Ovary (tissue), 3 donors: ENCODE data around the gene DNASE1L3.

Experiments
- CTCF ChIP-seq, 3 donors: fragments of 450-650 bp in 2 of 3; fragments of 200-600 bp in 1 of 3; IDR thresholded peaks; one replicate each; pipeline versions ENCODE4 v1.5.1 to v1.8.0; 2016 to 2022; ENCODE audit warnings: antibody characterized with exemption in 3 of 3, mild to moderate bottlenecking in 1 of 3
- EP300 ChIP-seq: sonication (generic); formaldehyde crosslinking; IDR thresholded peaks from one replicate; pipeline ENCODE4 v1.6.1; 2017; ENCODE audit warnings: antibody characterized with exemption
- POLR2A ChIP-seq: fragments of 450-650 bp; IDR thresholded peaks from one replicate; pipeline ENCODE4 v1.6.1; 2017; ENCODE audit warnings: antibody characterized with exemption, mild to moderate bottlenecking, moderate library complexity
- donor health status: DM: no; HTN: no; CAD: no.

GRCh38 chr3:58152225-58153015 lies 58.4 kb downstream of the DNASE1L3 start:
- TF ChIP-seq CTCF (IDR thresholded peaks at IDR 0.05) (no peak), POLR2A (no peak), EP300 (no peak)
